H4 (cell line): ENCODE measurements around the gene SFSWAP. TPM values are rescaled to one million over a fixed set of nuclear protein-coding genes. Genes with fewer than 3 reads are reported as not detected.

Experiments used
- DNase-seq: peaks from one replicate; pipeline ENCODE4 v3.0.0-alpha.2; 2015; ENCODE audit warnings: low spot score
- total RNA-seq: library from RNA; depleted of rRNA; stranded (reverse); fragments of >200 nt; shearing (Covaris generic); gene quantifications from 2 replicates; pipeline ENCODE4 v1.2.3, GENCODE V29; 2014

The SFSWAP gene
- total RNA-seq, 1 experiment from 2014 or later, result 20.0 TPM

DNA sequence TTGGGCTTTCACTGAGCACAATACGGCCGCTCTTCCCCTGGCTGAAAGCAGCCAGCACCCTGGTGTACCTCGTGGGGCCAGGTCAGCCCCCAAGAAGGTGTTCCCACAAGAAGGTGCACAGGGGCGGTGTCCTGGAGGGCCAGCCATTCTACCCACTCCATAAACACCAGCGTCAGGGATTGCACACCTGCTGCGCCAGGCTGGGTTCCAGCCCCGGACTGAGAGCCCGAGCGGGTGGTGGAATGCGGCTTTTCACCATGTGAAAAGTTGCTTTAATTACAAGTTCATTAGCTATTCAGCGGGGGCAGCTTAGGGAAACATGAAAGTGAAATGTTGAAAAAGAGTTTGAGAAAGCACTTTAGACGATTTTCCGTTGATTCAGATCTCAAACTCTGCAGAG lies 99.8 kb downstream of the SFSWAP start:
- no peak for DNase-seq

DNA sequence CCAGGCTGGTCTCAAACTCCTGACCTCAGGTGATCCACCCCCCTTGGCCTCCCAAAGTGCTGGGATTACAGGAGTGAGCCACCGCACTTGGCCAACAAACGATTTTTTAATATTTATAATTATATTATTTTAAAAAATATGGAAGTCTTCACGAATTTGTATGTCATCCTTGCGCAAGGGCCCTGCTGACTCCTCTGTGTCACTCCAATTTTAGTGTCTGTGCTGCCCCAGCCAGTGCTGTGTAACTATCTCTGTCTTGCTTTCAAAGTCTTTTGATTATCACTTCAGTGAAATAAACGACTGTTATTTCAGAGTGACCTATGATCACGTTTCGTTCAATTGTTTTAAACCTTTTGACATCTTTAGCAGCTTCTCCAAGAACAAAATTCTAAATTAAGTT lies 104.2 kb downstream of the SFSWAP start:
- DNase-seq, result no peak

DNA sequence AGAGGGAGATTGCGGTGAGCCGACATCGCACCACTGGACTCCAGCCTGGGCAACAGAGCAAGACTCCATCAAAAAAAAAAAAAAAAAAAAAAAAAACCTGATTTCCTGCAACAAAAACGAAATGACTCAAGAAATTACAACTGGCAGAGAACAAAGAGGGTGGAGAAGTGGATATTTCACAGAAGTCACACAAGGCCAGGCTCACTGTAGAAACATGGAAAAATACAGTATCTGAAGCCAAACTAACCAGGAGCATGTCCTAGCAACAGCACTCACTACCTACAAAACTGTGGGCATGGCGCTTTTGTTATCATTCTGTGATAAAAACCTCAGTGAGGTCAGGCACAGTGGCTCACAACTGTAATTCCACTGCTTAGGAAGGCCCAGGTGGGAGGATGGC lies 105.6 kb downstream of the SFSWAP start:
- DNase-seq, result no peak

DNA sequence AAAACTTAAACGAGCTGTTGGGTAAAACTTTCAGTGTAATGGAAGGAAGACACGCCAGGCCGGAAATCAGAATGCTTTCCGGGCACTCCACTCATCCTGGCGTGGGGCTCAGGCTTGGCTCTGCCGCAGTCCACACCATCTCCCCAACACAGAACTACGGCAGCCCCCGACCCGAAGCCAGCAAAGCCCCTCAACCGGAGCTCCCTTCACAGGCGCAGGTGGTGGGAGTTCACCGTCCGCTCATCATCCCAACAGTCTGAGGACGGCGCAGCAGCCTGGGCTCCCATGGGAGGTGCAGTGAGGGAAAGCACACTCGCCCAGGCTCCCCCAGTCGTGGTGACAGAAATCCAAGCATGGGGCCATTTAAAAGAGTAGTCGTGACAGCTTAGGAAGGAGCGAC lies 106.4 kb downstream of the SFSWAP start:
- no peak for DNase-seq

DNA sequence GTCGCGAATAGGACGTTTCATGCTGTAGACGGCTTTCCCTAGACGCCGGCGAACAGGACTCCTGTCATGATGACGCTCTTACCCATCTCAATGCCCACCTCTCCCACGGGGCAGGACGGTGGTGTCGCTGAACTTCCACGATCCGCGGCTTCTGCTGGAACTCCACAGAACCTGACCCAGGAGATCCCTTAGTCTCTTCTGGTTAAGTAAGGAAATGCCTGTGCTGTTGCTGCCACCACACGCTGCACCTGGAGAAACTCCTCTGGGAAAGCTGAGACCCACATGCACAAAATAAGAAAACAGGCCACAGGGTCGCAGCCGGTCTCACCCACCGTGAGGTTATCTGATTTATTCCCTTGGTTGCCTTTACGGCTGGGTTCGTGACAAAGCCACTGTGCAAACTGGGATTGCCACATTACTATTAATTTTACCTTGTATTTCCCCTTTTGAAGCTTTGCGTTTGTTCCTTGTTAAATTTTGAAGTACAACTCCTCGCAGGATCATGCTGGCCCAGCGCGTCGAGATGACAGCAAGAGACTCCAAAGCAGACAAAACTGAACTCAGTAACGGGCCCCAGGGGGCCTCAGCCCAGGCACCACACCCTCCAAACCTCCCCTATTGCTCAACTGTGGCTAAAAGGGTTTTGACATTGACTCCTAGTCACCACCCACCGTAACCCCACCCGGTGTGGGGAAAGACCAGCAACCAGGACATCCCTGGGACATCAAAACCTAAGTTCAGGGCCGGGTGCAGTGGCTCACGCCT lies 108.1 kb downstream of the SFSWAP start:
- no peak for DNase-seq

DNA sequence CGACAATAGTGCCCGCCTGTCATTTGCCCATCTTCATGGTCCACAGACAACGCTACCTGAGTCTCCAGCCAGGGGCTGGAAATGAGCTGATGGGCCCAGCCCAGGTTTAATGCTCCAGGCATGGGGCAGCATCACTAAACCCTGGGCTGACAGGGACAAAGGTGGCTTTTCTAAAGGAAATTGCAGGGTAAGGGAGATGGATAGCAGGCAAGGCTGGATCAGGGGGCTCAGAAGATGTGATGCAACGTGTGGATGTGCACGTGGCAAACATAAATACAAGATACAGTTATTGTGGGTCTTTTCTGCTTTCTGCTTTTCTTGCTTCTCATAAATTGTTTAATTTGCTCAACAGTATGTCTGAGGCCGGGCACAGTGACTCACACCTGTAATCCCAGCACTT lies 113.6 kb downstream of the SFSWAP start:
- no peak for DNase-seq

DNA sequence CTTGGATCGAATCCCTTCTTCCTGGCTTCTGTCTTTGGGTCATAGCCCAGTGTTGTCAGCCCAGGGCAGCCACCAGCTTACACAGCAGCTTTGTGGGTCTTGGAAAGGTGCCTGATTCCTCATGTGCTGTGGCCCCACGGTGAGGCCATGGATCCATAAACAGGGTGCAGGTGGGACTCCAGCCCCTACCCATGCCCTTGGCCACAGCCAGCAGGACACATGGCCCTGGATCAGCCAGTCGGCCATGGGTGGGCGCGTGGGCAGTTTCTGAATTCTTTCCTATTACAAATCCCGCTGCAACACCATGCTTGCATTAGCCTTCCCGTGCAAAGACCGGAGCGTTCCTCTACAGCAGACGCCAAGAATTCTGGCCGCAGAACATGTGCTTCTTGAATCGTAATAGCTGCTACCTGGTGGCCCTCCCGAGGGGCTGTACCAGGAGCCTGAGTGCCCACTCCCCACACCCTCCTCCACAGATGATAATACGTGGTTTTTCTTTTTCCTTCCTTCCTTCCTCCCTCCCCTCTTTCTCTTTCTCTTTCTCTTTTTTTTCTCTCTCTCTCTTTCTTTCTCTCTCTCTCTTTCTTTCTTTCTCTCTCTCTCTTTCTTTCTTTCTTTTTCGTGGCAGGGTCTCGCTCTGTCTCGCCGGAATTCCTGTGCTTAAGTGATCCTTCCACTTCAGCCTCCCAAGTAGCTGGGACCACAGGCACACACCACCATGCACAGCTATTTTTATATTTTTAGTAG lies 114.4 kb downstream of the SFSWAP start:
- peak; percentile 39 for DNase-seq

DNA sequence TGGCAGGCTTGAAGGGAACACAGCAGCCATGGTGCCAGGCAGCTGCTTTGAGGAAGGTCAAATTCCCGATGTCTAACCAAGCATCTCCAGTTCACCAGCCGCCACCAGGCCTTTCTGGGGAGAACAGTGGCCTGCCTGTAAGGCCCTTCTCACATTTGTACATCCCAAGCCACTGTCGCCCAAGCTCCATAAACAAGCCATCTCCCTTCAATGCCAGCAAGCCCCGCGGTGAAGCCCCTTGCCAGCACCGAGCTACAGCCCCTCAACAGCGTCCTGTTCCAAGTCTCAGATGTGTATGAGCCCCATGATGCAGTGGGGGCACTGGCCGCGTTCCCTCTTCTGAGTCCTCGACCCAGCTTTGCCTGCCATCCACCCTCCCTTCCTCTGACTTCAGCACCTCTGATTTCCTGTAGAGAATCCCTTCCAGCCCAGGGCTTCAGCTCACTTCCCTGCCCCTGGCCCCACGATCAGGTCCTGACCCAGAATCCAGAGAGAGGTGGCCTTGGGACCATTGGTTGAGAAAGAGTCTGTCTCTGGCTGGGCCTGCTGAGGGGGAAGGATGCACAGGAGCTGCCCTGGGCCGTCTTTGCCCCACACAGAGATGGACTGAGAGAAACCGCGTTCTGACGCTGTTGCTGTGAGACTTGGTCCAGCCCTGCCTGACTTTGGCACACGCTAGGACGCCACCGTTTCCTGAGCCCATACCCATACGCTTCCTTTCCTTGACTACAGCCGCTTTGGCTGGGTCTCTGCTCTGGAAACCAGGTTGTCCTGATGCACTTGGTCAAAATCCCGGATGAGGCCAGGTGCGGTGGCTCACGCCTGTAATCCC lies 115.4 kb downstream of the SFSWAP start:
- no peak for DNase-seq

DNA sequence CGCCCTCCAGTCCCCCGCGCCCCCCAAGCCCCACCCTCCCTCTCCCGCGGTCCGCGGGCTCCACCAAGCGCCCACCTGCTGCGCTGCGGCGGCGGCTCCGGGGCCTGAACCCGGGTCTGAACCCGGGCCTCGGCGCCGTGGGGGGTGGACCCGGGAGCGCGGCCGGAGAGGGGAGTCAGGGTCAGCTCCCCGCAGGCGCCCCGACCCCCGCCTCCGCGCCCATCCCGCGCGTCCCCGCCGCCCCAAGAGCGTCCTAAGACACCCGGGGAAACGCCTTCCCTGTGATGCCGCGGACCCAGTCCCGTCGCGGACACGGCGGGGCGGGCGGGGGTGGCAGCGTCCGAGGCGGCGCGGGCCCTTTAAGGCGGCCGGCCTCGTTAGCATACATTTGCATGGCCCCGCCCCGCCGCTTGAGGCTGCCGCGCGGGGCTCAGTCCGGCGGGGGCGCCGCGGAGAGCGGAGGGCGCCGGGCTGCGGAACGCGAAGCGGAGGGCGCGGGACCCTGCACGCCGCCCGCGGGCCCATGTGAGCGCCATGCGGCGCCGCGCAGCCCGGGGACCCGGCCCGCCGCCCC lies 117.2 kb downstream of the SFSWAP start, which contains the start of gene MMP17:
MMP17 (plus strand) TSS at position 433 of the 574 bp plus-strand sequence; CDS start at position 535, 102 bp downstream.
- no peak for DNase-seq

DNA sequence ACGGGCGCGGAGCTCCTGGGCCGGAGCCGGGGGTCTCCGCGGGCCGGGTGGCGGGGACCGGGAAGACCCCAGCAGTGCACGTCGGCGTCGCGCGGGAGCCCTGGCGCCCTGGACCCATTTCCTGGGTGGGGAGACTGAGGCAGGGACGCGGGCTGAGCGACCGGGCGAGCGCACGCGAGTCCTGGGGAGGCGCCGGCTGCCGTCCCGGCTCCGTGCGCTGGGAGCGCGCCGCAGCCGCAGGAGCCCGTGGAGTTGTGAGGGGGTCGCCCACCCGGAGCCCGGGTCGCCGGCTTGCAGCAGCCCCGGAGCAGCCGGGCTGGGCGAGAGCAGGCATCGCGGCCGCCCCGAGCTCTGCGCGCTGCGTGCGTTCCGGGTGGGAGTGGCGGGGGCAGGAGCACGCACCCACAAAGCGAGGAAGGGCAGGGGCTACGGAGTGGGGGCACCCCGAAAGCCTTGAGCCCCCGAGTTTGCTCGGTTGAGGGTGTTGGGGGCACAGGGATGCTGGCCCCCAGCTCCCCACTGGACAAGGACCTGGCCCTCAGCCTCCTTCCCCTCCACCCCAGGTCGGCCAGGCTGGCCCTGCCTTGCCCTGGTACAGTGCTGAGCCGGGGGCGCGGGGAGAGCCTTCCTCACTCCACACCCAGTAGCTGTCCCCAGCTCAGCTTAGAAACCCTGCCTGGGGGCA lies 117.9 kb downstream of the SFSWAP start:
- DNase-seq, result no peak

DNA sequence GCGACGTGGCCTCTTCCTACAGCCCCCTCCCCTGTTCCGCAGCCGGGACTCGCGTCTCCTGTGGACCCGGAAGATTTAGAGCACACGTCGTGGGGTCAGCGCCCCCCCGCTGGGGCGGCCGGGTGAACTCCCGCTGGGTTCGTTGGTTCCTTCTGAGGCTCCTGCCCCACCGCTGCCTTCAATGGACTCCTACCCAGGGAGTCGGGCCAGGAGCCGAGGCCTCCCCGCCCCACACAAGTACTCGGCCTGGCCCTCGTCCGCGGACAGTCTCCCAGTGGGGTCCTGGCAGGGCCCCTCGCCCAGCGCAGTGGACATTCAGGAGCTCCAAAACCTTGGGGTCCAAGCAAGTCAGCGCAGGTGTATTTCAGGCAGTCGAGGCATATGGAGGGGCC lies 118.5 kb downstream of the SFSWAP start:
- no peak for DNase-seq

DNA sequence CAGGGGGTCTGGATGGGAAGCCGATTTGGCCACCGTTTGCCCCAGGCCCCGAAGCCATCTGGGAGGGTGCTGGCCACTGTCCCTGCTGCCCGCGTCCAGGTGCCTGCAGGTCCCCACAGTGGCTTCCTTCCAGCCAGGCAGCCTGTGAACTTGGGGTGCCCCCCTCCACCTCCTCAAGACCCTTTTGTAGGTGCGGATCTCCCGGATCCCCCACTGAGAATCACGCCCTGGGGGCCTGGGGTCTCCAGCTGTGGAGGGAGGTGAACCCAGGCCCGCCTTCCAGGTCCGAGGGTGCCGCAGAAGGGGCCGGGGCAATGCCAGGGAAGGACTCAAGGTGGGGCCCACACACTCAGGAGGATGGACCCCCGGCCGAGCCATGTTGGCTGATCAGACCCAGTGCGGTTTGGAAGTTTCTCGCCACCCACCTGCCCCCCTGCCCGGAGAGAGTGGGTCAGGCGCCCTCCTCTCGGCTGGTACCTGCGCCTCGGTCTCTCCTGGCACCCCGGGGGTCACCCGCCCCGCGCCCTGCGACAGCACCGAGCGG lies 119.0 kb downstream of the SFSWAP start:
- no peak for DNase-seq

DNA sequence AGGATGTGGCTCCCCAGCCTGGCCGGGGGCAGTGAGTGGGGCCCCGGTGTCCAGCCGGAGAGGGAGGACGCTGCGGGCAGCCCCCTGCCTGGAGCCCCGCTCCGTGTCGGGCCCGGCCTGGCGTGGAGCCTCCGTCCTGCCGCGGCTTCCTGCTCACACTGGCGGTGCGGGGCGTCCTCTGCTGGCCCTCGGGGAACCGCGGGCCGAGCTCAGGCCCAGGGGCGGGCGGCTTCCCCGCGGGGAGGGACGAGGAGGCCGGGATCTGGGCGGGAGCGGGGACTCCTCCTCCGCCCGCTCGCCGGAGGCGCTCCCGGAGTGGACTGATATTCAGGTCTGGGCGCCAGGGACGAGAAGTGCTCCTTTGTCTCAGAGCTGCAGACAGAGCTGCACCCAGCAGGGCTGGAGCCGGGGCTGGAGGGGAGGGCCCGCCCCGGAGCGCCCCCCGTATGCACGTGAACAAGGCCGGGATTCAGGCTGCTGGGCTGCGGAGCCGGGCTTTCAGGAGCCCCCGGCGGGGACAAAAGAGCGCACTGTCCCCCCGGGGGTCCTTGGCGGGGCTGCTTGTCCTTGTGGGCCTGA lies 119.5 kb downstream of the SFSWAP start:
- peak; percentile 54 for DNase-seq

DNA sequence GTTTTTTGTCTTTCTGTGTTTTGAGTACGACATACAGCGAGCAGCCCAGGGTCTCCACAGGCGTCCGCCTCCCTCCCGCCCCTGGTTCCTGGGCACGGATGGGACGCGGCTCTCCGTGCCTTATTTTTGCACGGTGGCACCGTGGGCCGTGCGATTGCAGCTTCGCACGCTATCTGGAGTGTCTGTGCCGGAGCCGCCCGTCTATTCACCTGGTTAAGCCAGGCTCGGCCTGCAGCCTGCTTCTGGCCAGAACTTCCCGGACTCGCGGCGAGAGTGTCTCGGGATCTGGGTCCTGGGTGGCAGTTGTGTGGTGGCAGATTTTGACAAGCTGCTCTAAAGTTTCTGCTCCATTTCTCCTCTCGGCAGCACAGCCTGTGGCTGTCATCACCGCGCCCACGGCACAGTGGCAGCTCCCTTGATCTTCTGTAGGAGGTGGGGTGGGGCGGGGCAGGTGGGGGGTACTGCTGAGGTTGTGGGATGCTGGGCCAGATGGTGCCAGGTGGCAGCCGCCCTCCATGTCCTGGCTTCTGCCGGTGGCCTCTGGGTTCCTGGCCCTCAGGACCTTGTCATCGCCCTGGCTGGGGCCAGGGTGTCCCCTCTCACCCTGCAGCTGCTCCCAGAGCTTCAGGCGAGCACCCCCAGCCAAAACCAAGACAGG lies 120.2 kb downstream of the SFSWAP start:
- DNase-seq, result no peak

DNA sequence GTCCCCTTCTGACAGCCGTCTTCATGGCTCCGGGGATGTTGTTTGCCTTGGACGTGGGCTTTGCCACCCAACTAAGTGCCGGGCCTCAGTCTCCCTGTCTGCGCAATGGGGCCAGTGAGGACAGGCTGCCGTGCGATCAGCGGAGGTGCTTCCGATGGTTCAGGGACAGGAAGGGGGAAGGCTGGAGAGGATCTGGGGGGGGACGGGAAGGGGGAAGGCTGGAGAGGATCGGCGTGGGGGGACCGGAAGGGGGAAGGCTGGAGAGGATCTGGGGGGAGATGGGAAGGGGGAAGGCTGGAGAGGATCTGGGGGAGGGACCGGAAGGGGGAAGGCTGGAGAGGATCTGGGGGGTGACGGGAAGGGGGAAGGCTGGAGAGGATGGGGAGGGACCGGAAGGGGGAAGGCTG lies 120.7 kb downstream of the SFSWAP start:
- DNase-seq, result peak; percentile 61

DNA sequence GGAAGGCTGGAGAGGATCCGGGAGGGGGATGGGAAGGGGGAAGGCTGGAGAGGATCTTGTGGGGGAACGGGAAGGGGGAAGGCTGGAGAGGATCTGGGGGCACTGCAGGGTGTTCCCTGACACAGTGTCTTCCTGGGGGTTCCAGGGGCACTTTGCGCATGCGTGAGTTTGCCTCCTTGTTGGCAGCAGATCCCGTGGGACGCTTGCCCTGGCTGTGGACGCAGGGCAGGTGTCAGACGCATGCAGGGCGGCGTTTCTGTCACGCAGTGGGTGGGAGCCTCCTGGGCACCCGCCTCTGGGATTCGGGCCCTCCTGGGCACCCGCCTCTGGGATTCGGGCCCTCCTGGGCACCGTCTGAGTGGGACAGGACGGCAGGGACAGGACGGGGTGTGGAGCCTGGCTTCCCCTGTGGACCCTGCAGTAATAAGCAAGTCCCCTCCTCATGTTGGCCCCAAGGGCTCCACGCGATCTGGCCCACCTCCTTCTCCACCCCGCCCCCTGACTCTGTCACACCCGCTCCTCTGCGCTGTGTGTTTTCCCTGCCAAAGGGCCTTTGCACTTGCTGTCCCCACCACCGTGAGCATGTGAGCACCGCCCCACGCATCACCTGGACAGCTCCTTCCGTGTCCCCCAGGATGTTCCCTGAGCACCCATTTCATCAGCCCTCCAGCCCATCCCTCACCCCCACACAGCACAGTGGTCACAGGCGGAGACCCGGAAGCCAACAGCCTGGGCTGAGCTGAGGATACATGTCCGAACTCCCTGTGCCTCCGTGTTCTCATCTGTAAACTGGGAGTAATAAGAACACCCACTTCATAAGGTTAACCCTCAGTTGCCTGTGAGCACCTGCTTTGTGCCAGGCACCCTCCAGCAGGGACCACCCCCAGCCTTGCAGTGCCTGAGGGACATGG lies 121.7 kb downstream of the SFSWAP start:
- peak; percentile 48 for DNase-seq

DNA sequence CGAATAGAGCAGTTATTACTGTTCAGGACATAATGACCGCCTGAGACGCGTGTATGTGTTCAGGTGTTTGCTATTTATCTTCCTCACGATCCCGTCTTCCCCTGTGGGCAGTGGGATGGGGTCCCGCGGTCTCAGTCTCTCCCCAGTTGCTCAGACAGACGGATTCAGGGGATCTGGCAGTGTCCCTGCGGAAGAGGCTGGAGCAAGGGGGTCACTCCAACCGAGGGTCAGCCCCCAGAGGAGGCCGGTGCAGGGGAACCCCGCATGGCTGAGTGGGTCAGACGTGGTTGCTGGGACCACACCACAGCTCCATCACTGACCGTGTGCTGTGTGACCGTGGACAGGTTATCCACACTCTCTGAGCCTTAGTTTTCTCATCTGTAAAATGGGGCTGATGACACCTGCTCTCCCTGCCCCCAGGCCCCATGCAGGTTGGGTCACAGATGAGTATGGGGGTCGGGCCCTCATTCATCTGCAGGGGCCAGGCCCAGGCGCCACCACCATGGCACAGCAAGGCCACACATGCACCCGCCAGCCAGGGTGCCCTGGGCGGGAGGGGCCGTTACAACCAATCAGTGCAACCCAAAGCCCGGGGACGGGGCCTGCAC lies 122.5 kb downstream of the SFSWAP start:
- DNase-seq, result no peak

DNA sequence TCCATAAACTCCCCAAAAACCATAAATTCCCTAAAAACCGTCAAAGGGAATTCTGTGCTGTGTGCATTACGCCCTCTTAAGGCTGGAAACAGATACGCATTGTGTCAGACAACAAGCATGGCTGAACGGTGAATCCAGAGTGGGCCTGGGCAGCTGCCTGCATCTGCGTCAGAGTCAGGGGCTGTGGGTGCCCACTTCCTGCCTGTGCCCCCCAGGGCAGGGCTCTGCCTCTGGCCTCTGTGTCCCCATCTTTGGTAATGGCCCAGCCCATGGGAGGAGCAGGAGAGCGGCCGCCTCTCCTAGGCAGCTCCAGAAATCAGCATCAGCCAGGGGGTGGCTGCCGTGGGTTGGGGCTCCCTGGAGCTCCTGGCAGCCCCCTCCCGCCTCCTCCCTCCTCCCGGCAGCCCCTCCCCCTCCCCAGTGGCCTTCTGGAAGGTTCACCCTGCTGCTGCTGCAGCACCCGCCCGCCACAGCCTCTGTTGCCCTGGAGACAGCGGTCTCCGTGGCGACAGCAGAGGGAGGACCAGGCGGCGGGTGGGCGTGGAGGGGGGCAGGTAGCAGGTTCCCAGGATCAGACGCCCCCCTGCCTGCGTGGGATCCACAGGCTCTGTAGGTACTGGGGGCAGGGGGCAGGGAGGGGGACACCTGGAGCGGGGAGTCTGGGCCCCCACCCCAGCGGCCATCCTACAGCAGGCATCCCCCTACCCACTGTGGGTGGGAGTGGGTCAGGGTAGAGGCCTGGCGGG lies 123.2 kb downstream of the SFSWAP start:
- DNase-seq, result no peak
